NAMALWA (cell line): ENCODE measurements around the gene C4orf33.

Experiments used
- DNase-seq: peaks from one replicate; pipeline ENCODE4 v3.0.0-alpha.2; 2015; ENCODE audit warnings: low spot score

The C4orf33 gene

GRCh38 chr4:129129143-129129542, 33.2 kb downstream of the C4orf33 start:
- no peak for DNase-seq

GRCh38 chr4:129131343-129131742, 35.4 kb downstream of the C4orf33 start:
- DNase-seq = no peak

- DNase-seq = no peak
Measured at GRCh38 chr4:129136433-129136832, 40.5 kb downstream of the C4orf33 start.

GRCh38 chr4:129138810-129139496, 43.0 kb downstream of the C4orf33 start:
- no peak for DNase-seq

- DNase-seq = no peak
Measured at GRCh38 chr4:129140521-129140920, 44.6 kb downstream of the C4orf33 start.

- no peak for DNase-seq
Measured at GRCh38 chr4:129143359-129143758, 47.4 kb downstream of the C4orf33 start.

- DNase-seq = no peak
Measured at GRCh38 chr4:129144755-129145206, 48.8 kb downstream of the C4orf33 start.

GRCh38 chr4:129145222-129145730, 49.3 kb downstream of the C4orf33 start:
- DNase-seq = no peak

GRCh38 chr4:129146639-129147038, 50.7 kb downstream of the C4orf33 start:
- peak; percentile 24 for DNase-seq

GRCh38 chr4:129148892-129149291, 52.9 kb downstream of the C4orf33 start:
- no peak for DNase-seq

GRCh38 chr4:129149906-129150305, 54.0 kb downstream of the C4orf33 start:
- no peak for DNase-seq

- no peak for DNase-seq
Measured at GRCh38 chr4:129152350-129152749, 56.4 kb downstream of the C4orf33 start.

- DNase-seq = no peak
Measured at GRCh38 chr4:129153700-129154099, 57.7 kb downstream of the C4orf33 start.

- DNase-seq = no peak
Measured at GRCh38 chr4:129162450-129162849, 66.5 kb downstream of the C4orf33 start.

- DNase-seq = no peak
Measured at GRCh38 chr4:129163427-129163826, 67.5 kb downstream of the C4orf33 start.

GRCh38 chr4:129164243-129164642, 68.3 kb downstream of the C4orf33 start:
- no peak for DNase-seq
